ENCODE results near the gene STING1.

DNA sequence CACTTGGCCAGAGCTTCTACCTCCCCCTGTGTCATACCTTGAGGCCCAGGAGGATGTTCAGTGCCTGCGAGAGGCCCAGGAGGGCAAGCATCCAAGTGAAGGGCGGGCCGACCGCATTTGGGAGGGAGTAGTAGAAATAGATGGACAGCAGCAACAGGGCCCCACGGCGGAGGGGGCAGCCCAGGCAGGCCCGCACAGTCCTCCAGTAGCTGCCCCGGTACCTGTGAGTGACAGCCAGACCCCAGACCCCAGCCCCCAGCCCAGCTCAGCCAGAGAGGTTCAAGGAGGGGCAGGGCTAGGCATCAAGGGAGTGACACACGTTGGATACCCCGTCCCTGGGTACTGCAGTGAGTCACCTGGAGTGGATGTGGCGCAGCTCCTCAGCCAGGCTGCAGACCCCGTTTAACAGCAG, 1.4 kb downstream of the STING1 start:
- no peak for TF ChIP-seq TEAD4 (IDR thresholded peaks at IDR 0.05; ENCODE audit: borderline replicate concordance, insufficient read depth)
- no peak for TF ChIP-seq YY1 (IDR thresholded peaks at IDR 0.05; ENCODE audit: low read depth)
- no peak for TF ChIP-seq PBX3 (IDR thresholded peaks at IDR 0.05)
- no peak for TF ChIP-seq CTCF (IDR thresholded peaks at IDR 0.05)
- TF ChIP-seq REST (IDR thresholded peaks at IDR 0.05; ENCODE audit: low read depth, low read length), result no peak
- TF ChIP-seq TAF1 (IDR thresholded peaks at IDR 0.05; ENCODE audit: borderline replicate concordance, low read depth, low read length), result no peak
- no peak for TF ChIP-seq EZH2phosphoT487 (IDR thresholded peaks at IDR 0.05; ENCODE audit: borderline replicate concordance, low read depth)
- no peak for TF ChIP-seq MAX (IDR thresholded peaks at IDR 0.05; ENCODE audit: low read depth)
- TF ChIP-seq GATA2 (CRISPR knock-in tag; IDR thresholded peaks at IDR 0.05), result no peak
- TF ChIP-seq EP300 (IDR thresholded peaks at IDR 0.05; ENCODE audit: borderline replicate concordance in 1 of 2, low read depth in 1 of 2, low read length in 1 of 2), result no peak
- TF ChIP-seq CHD2 (IDR thresholded peaks at IDR 0.05; ENCODE audit: low read length, partially characterized antibody), result no peak
